Memory B cell (primary cell): ENCODE data around the gene GFOD1.
A peak's percentile ranks its signal among the peaks of the same experiment; 100 is the strongest.

ENCODE experiments used
- ATAC-seq: fragments of 150-1000 bp; cut with Tn5 transposase; 2 replicates; pipeline ENCODE4 v1.10.0; 2021; ENCODE audit warnings: low read depth, mild to moderate bottlenecking, moderate library complexity
- DNase-seq, 2 donors: peaks; one replicate each; pipeline ENCODE4 v3.0.0; 2022; ENCODE audit warnings: low spot score in 2 of 2
- H3K27ac Mint-ChIP-seq: one replicate; pipeline ENCODE4 v1.8.0; 2022; ENCODE audit warnings: mild to moderate bottlenecking, moderate library complexity, mixed read lengths
- H3K27me3 Mint-ChIP-seq: one replicate; pipeline ENCODE4 v1.8.0; 2022; ENCODE audit warnings: mixed read lengths
- H3K36me3 Mint-ChIP-seq: one replicate; pipeline ENCODE4 v1.8.0; 2022; ENCODE audit warnings: mild to moderate bottlenecking, mixed read lengths
- H3K4me1 Mint-ChIP-seq: one replicate; pipeline ENCODE4 v1.8.0; 2022; ENCODE audit warnings: mixed read lengths
- H3K4me3 Mint-ChIP-seq: one replicate; pipeline ENCODE4 v1.8.0; 2022; ENCODE audit warnings: mild to moderate bottlenecking, moderate library complexity, mixed read lengths
- H3K9me3 Mint-ChIP-seq: one replicate; pipeline ENCODE4 v1.8.0; 2022; ENCODE audit warnings: mixed read lengths

GFOD1 gene

GRCh38 chr6:13369591-13369990 lies 117.8 kb downstream of the GFOD1 start:
- Mint-ChIP-seq H3K27me3 (no peaks in the 10 kb centered on the region), H3K27ac (no peak overlapping the region), H3K4me1 (peaks cover 35% of the 10 kb centered on the region)

GRCh38 chr6:13368731-13369115 lies 118.7 kb downstream of the GFOD1 start:
- ATAC-seq (no peak), DNase-seq (no peak)
- no peaks in the 10 kb centered on the region for H3K27me3 Mint-ChIP-seq

More at GRCh38 chr6:13369591-13369990, 117.8 kb downstream of the GFOD1 start:
- ATAC-seq (no peak), DNase-seq (no peak)
- Mint-ChIP-seq H3K4me3 (no peak overlapping the region), H3K36me3 (peaks cover 8% of the 10 kb centered on the region), H3K9me3 (no peaks in the 10 kb centered on the region)

GRCh38 chr6:13368079-13368730 lies 119.2 kb downstream of the GFOD1 start:
- ATAC-seq = no peak
- H3K4me1 Mint-ChIP-seq = peaks cover 38% of the 10 kb centered on the region
- H3K27ac Mint-ChIP-seq = no peak overlapping the region
- H3K9me3 Mint-ChIP-seq = no peaks in the 10 kb centered on the region
- no peaks in the 10 kb centered on the region for H3K27me3 Mint-ChIP-seq
- peaks cover 8% of the 10 kb centered on the region for H3K36me3 Mint-ChIP-seq
- H3K4me3 Mint-ChIP-seq = no peak overlapping the region
- DNase-seq = no peak

More at GRCh38 chr6:13368731-13369115, 118.7 kb downstream of the GFOD1 start:
- Mint-ChIP-seq H3K4me1 (peaks cover 40% of the 10 kb centered on the region), H3K4me3 (no peak overlapping the region), H3K36me3 (peaks cover 8% of the 10 kb centered on the region), H3K9me3 (no peaks in the 10 kb centered on the region), H3K27ac (no peak overlapping the region)

GRCh38 chr6:13367396-13367795 lies 120.0 kb downstream of the GFOD1 start:
- peaks cover 39% of the 10 kb centered on the region for H3K4me1 Mint-ChIP-seq
- H3K27ac Mint-ChIP-seq = peak overlapping the region; percentile 5
- ATAC-seq = no peak
- peaks cover 9% of the 10 kb centered on the region for H3K36me3 Mint-ChIP-seq
- DNase-seq = no peak
- no peaks in the 10 kb centered on the region for H3K9me3 Mint-ChIP-seq
- no peak overlapping the region for H3K4me3 Mint-ChIP-seq
- no peaks in the 10 kb centered on the region for H3K27me3 Mint-ChIP-seq

- ATAC-seq (no peak), DNase-seq (no peak)
- H3K9me3 Mint-ChIP-seq = no peaks in the 10 kb centered on the region
- H3K27ac Mint-ChIP-seq = no peak overlapping the region
- peaks cover 9% of the 10 kb centered on the region for H3K36me3 Mint-ChIP-seq
- H3K4me1 Mint-ChIP-seq = peaks cover 42% of the 10 kb centered on the region
- H3K4me3 Mint-ChIP-seq = no peak overlapping the region
- H3K27me3 Mint-ChIP-seq = no peaks in the 10 kb centered on the region
Observed at GRCh38 chr6:13365320-13365719, 122.1 kb downstream of the GFOD1 start.

- no peaks in the 10 kb centered on the region for H3K9me3 Mint-ChIP-seq
- DNase-seq (no peak), ATAC-seq (no peak)
- no peak overlapping the region for H3K4me3 Mint-ChIP-seq
- H3K36me3 Mint-ChIP-seq = peaks cover 9% of the 10 kb centered on the region
- H3K27me3 Mint-ChIP-seq = no peaks in the 10 kb centered on the region
- peak overlapping the region; percentile 42 for H3K27ac Mint-ChIP-seq
- H3K4me1 Mint-ChIP-seq = peaks cover 44% of the 10 kb centered on the region
Observed at GRCh38 chr6:13364842-13365241, 122.6 kb downstream of the GFOD1 start.

- H3K4me1 Mint-ChIP-seq = peaks cover 42% of the 10 kb centered on the region
- no peaks in the 10 kb centered on the region for H3K9me3 Mint-ChIP-seq
- H3K4me3 Mint-ChIP-seq = no peak overlapping the region
- ATAC-seq (no peak), DNase-seq (no peak)
- no peaks in the 10 kb centered on the region for H3K27me3 Mint-ChIP-seq
- peaks cover 9% of the 10 kb centered on the region for H3K36me3 Mint-ChIP-seq
- H3K27ac Mint-ChIP-seq = no peak overlapping the region
Observed at GRCh38 chr6:13362412-13362811, 125.0 kb downstream of the GFOD1 start.

GRCh38 chr6:13360671-13361540 lies 126.5 kb downstream of the GFOD1 start:
- Mint-ChIP-seq H3K4me1 (peaks cover 51% of the 10 kb centered on the region), H3K27ac (no peak overlapping the region), H3K9me3 (no peaks in the 10 kb centered on the region), H3K4me3 (no peak overlapping the region), H3K27me3 (no peaks in the 10 kb centered on the region), H3K36me3 (peaks cover 9% of the 10 kb centered on the region)
- DNase-seq (no peak), ATAC-seq (no peak)

GRCh38 chr6:13359287-13359686 lies 128.1 kb downstream of the GFOD1 start:
- Mint-ChIP-seq H3K36me3 (peaks cover 5% of the 10 kb centered on the region), H3K9me3 (no peaks in the 10 kb centered on the region), H3K4me3 (no peak overlapping the region), H3K4me1 (peaks cover 60% of the 10 kb centered on the region), H3K27ac (peak overlapping the region; percentile 45), H3K27me3 (no peaks in the 10 kb centered on the region)
- ATAC-seq = no peak
- DNase-seq = no peak

- Mint-ChIP-seq H3K27ac (peak overlapping the region; percentile 28), H3K4me1 (peaks cover 60% of the 10 kb centered on the region), H3K36me3 (peaks cover 5% of the 10 kb centered on the region)
Observed at GRCh38 chr6:13358511-13358910, 128.9 kb downstream of the GFOD1 start.

GRCh38 chr6:13357551-13358075 lies 129.8 kb downstream of the GFOD1 start:
- Mint-ChIP-seq H3K27me3 (no peaks in the 10 kb centered on the region), H3K9me3 (no peaks in the 10 kb centered on the region), H3K27ac (peak overlapping the region; percentile 99), H3K4me1 (peaks cover 56% of the 10 kb centered on the region), H3K4me3 (no peak overlapping the region), H3K36me3 (peaks cover under 1% of the 10 kb centered on the region)
- ATAC-seq (no peak), DNase-seq (no peak)

More at GRCh38 chr6:13358511-13358910, 128.9 kb downstream of the GFOD1 start:
- Mint-ChIP-seq H3K27me3 (no peaks in the 10 kb centered on the region), H3K9me3 (no peaks in the 10 kb centered on the region), H3K4me3 (no peak overlapping the region)
- DNase-seq = no peak
- no peak for ATAC-seq

- peak overlapping the region; percentile 99 for H3K27ac Mint-ChIP-seq
- peaks cover 56% of the 10 kb centered on the region for H3K4me1 Mint-ChIP-seq
- H3K4me3 Mint-ChIP-seq = peak overlapping the region; percentile 82
- no peaks in the 10 kb centered on the region for H3K36me3 Mint-ChIP-seq
- DNase-seq = peak in 1 of 2 donors; percentile 66
- H3K27me3 Mint-ChIP-seq = no peaks in the 10 kb centered on the region
- peak; percentile 88 for ATAC-seq
- H3K9me3 Mint-ChIP-seq = no peaks in the 10 kb centered on the region
Observed at GRCh38 chr6:13355999-13356785, 131.2 kb downstream of the GFOD1 start.

- Mint-ChIP-seq H3K9me3 (no peaks in the 10 kb centered on the region), H3K27me3 (no peaks in the 10 kb centered on the region), H3K36me3 (no peaks in the 10 kb centered on the region), H3K27ac (peak overlapping the region; percentile 99), H3K4me3 (peak overlapping the region; percentile 82), H3K4me1 (peaks cover 53% of the 10 kb centered on the region)
- DNase-seq (peak in 1 of 2 donors; percentile 31), ATAC-seq (peak; percentile 67)
Observed at GRCh38 chr6:13355043-13355945, 132.1 kb downstream of the GFOD1 start.
